Upper lobe of left lung (tissue), 4 donors: Measurements from ENCODE around the gene RGS11.

Source experiments
- POLR2A ChIP-seq, 4 donors: fragments of 450-650 bp; IDR thresholded peaks; one replicate each; pipeline ENCODE4 v1.5.1; 2016 to 2017; ENCODE audit warnings: antibody characterized with exemption in 4 of 4, mild to moderate bottlenecking in 2 of 4
- TF ChIP-seq, protein P1 (sequence below), 6 experiments: fragments of 450-650 bp in 4 of 6; fragments of 200-600 bp in 2 of 6; sonication (generic) in 2 of 6; IDR thresholded peaks; one replicate each; pipeline ENCODE4 v1.5.1; 2016 to 2019; ENCODE audit warnings: antibody characterized with exemption in 6 of 6

DNA sequence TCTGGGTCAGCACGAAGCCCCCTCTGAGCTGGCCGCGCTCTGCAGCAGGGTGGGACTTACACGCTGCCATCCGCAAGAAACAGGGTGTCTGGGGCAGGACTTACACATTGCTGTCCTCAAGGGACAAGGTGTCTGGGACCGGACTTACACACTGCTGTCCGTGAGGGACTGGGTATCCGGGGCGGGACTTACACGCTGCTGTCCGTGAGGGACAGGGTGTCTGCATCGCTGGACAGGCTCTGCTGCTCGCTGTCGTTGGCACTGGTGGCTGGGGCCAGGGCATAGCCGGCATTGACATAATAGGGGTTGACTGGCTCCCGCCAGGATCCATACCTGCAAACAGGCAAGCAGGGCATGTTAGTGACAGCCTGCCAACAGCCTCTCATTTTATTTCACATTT is 38.6 kb upstream of the RGS11 start:
- TF ChIP-seq POLR2A (IDR thresholded peaks at IDR 0.05), result no peak
- TF ChIP-seq, protein P1, sequence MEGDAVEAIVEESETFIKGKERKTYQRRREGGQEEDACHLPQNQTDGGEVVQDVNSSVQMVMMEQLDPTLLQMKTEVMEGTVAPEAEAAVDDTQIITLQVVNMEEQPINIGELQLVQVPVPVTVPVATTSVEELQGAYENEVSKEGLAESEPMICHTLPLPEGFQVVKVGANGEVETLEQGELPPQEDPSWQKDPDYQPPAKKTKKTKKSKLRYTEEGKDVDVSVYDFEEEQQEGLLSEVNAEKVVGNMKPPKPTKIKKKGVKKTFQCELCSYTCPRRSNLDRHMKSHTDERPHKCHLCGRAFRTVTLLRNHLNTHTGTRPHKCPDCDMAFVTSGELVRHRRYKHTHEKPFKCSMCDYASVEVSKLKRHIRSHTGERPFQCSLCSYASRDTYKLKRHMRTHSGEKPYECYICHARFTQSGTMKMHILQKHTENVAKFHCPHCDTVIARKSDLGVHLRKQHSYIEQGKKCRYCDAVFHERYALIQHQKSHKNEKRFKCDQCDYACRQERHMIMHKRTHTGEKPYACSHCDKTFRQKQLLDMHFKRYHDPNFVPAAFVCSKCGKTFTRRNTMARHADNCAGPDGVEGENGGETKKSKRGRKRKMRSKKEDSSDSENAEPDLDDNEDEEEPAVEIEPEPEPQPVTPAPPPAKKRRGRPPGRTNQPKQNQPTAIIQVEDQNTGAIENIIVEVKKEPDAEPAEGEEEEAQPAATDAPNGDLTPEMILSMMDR (IDR thresholded peaks at IDR 0.05), result no peak
